ENCODE data around the gene LCN10.
"Not testable (repeated sequence)": the region's sequence is repeated elsewhere in the genome, so short reads cannot be mapped to it uniquely, and the experiment has no call there.

The LCN10 gene

GRCh38 chr9:136769710-136770191 lies 27.0 kb upstream of the LCN10 start:
- DNase-seq: no peak

DNA sequence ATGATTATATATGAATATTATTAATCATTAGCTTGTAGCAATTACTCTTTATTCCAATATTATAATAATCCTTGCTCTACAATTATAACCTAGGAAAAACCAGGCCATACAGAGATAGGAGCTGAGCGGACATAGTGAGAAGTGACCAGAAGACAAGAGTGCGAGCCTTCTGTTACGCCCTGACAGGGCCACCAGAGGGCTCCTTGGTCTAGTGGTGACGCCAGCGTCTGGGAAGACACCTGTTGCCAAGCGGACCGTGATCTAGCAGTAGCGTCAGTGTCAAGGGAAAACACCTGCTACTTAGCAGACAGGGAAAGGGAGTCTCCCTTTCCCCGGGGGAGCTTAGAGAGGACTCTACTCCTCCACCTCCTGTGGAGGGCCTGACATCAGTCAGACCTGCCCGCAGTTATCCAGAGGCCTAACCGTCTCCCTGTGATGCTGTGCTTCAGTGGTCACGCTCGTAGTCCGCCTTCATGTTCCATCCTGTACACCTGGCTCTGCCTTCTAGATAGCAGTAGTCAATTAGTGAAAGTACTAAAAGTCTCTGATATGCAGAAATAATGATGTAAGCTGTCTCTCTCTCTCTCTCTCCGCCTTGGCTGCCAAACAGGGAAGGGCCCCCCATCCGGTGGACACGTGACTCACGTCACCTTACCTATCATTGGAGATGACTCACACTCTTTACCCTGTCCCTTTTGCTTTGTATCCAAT lies 23.8 kb upstream of the LCN10 start:
- not testable (repeated sequence) for DNase-seq

DNA sequence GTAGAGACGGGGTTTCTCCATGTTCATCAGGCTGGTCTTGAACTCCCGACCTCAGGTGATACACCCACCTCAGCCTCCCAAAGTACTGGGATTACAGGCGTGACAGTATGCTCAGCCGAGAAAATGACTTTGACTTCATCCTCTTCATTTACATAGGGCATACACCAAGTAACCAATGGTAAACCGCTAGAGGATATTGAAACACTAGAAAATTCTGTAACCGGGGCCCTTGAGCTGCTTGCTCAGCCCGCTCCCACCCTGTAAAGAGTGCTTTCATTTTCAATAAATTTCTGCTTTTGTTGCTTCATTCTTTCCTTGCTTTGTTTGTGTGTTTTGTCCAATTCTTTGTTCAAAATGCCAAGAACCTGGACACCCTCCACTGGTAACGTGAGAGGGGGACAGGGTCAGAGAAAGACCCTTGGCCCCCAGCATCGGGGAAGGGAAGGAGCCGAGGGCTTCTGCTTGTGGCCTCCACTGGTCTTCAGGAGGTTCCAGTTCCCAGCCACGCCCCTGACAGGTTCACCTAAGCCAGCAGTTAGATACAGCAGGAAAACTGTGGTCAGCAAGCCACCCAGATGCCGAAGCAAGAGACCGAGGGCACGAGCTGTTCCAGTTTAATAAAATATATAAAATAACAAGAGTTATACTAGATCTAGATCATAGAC lies 23.1 kb upstream of the LCN10 start:
- DNase-seq: not testable (repeated sequence)

GRCh38 chr9:136765041-136765440 lies 22.3 kb upstream of the LCN10 start:
- DNase-seq: no peak

GRCh38 chr9:136764301-136764891 lies 21.7 kb upstream of the LCN10 start, which contains the start of gene LCN15:
TSS of gene LCN15 (minus strand) at chr9:136764518. CDS start at chr9:136764488, 30 bp downstream.
- DNase-seq: no peak

- DNase-seq: no peak
Observed at GRCh38 chr9:136763649-136764035, 20.9 kb upstream of the LCN10 start.

DNA sequence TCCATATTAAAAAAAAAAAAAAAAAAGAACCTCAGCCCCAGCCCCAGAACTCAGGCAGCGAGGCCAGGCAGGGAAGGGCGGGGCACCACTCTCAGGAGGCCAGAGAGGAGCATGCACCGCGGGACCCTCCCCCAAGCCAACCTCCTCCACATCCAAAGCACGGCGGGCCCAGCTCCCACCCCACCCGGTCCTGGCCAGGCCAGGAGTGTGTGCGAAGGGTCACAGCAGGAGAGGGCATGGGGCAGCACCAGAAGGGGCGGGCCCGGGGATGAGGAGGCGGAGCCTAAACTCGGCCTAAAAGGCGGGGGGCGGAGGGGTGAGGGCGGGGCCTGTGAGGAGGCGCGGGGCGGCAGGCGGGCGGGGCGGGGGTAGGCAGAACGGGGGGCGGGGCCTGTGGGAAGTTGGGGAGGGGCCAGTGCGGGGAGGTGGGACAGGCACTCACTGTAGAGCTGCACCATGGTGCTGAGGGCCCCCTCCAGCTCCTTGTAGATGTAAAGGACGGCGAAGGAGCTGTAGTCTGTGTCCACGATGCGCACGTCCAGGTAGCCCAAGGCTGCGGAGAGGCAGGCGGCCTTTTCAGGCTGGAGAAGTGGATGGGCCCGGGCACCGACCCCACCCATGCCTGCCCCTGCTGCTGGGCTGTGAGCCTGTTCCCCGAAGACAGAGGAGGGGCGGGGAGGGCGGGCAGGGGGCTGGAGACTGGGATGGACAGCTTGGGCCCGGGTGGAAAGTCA lies 20.3 kb upstream of the LCN10 start:
- no peak for DNase-seq

DNA sequence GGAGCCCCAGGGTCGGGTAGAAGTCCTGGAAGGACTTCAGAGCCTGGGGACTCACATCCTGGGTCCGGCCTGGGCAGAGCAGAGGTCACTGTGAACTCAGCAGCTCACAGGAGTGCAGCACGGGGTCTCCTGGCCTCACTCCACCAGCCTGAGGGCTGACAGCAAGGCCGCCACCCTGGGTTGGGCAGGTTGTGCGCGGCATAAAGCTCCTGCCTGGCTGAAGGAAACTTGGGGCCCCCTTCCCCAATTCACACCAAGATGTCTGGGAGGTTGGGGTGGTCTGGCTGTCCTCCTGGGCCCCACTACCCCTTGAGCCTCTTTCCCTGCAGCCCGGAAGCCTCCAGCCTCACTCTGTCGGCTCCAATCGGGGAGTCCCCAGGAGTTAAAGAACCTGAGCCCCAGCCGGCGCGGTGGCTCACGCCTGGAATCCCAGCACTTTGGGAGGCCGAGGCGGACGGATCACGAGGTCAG lies 19.5 kb upstream of the LCN10 start:
- DNase-seq: no peak

DNA sequence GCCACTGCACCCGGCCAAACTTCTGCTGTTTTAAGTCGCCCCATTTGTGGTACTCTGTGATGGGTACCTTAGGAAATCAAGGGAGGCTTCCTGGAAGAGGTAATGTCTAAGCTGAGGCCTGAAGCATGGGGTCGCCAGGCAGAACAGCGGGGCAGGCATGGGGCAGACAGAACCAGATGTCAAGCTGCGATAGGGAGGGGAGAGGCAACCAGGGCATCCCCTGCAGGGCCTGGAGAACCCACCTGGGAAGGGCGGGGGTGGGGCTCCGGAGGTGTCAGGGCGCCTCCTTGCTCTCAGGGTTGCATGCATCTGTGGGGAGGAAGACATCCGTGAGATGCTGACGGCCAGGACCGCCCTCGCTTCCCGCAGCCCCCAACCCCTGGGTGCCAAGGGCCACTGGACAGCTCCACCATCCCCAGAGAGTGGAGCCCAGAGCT lies 18.8 kb upstream of the LCN10 start:
- DNase-seq: no peak

DNA sequence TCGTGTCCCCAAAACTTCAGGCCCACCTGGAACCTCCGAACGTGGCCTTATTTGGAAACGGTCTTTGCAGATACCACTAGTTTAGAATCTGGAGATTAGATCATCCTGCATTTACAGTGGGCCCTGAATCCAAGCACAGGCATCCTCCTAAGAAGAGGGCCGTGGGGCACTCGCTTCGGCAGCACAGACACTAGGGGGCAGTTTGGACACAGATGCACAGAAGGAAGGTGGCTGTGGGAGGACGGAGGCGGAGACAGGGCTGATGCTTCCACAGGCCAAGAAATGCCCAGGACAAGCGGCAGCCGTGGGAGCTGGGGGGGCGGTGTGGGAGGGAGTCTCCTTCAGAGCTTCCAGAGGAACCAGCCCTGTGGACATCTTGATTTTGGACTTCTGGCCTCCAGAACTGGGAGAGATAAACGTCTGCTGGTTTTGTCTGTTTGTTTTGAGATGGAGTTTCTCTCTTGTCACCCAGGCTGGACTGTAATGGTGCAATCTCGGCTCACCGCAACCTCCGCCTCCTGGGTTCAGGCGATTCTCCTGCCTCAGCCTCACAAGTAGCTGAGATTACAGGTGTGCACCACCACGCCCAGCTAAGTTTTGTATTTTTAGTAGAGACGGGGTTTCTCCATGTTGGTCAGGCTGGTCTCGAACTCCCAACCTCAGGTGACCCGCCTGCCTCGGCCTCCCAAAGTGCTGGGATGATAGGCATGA lies 18.2 kb upstream of the LCN10 start:
- DNase-seq: peak; percentile 12

DNA sequence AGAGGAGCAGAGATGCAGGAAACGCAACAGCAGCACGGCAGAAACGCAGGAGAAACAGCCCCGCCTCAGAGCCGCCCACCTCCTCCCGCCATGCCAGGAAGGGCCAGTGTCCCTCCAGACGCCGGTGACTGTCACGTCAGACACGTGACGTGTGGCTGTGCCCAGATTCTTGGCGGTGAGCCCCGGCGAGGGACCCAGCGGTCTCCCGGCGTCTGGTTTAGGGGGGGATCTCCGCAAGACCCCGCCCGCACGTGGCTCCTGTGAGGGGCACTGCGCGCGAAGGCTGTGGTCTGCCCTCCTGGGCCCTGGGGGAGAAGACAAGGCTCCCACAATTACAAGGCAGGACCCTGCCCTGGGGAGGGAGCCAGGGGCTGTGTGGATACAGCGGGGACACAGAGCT lies 17.7 kb upstream of the LCN10 start:
- DNase-seq: no peak

DNA sequence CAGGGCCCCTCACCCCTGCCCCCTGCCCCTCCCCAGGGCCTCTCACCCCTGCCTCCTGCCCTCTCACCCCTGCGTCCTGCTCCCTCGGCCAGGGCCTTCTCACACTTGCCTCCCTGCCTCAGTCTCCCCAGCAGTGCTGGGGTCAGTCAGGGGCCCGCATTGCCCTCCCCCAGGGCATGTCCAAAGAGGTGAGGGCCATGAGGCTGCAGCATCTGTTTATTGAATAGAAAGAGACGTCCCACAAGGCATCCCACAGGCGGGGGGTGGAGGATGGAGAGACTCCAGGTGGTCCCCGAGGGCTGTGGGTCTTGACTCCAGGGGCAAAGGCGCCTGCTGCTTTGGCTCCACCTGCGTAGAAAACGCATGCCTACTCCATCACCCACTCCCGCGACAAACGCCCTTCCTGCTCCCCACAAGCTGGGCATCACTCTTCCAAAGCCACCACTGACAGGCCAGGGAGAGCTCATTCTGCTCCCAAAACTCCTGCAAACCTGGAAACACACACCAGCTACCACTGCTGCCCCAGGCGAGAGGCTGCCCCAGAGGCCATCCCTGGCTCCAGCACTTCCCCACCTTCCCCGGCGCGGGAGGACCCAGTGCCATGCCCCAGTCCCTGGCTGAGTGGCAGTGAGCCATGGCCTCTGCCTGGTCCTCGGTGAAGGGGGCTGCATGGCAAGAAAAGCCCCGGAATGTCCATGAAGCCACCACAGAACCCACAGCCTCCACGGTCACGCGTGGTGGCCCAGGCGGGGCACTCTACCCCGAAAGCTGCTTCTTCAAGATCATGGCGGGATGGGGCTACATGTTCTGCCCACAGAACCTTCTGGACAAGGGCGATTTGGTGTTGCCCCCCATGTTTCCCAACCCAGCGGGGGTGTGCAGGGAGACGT lies 16.9 kb upstream of the LCN10 start:
- no peak for DNase-seq

DNA sequence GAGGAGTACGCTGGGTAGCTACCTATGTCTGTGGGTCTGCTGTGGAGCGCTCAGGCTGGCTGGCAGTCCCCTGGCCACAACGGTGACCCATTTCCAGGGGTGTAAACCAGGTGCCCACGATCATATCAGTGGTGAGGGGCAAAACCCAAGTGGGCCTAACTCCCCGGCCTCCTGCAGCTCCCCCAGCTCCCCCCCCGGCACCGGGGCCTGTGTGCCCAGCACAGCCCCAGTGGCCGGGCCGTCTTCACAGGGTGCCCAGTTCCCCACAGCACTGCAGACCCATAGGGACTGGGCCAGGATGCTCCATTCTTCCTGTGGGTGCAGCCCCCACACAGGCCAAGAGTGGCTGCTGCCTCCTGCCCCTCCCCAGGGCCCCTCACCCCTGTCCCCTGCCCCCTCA lies 16.3 kb upstream of the LCN10 start:
- DNase-seq: no peak

GRCh38 chr9:136757751-136758140 lies 15.0 kb upstream of the LCN10 start:
- no peak for DNase-seq

GRCh38 chr9:136757328-136757727 lies 14.6 kb upstream of the LCN10 start:
- DNase-seq: no peak

GRCh38 chr9:136756836-136757235 lies 14.1 kb upstream of the LCN10 start:
- no peak for DNase-seq

- DNase-seq: no peak
Observed at GRCh38 chr9:136756134-136756438, 13.3 kb upstream of the LCN10 start.

DNA sequence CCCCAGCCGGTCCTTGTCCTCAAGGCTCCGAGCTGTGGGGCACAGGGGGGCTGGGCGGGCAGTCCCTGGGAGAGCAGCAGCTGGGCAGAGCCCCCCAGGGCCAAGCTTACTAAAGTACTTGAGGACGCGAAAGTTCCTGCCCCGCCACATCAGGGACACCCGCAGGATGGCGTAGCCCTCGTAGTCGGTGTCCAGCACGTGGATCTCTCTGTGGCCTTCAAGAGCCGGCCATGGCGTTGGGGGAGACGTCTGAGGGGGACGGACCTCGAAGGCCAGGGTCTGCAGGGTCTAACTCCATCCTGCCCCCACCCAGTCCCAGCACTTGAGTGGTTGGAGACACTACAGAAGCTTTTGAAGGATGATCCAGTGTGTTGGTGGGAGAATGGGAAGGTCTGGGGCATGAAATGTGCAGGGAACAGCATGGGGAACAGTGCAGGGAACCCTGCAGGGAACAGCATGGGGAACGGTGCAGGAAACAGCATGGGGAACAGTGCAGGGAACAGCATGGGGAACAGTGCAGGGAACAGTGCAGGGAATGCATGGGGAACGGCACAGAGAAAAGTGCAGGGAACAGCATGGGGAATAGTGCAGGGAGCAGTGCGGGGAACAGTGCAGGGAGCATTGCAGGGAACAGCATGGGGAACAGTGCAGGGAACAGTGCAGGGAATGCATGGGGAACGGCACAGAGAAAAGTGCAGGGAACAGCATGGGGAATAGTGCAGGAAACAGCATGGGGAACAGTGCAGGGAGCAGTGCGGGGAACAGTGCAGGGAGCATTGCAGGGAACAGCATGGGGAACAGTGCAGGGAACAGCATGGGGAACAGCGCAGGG lies 12.8 kb upstream of the LCN10 start:
- not testable (repeated sequence) for DNase-seq

DNA sequence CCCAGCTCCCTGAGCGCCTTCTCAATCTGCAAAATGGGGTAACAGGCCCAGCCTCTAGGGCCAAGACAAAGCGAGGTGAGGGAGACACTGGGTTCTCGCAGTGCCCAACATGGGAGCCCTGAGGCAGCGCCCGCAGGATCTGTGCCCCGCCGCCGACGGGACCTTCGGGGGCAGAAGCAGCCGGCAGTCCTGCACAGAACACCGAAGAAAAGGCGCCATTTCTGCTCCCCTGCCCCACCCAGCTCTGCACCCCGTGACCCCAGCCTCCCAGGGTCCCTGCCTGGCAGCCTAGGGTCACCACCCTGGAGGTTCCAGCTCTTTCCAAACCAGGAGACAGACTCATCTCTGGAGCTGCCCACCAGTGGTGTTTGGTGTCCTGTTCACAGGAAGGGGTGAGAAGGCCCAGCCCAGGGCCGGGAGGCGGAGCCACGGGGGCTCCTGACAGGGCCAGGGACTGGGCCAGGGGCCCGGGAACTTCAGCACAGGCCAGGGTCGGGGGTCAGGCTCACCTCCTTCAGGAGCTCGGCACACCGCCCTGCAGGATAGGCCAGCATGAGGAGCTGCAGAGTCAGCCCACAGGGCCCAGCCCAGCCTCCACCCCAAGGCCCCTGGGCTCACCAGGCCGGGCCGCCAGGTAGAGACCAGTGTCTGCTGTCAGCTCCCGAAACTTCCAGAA lies 12.0 kb upstream of the LCN10 start:
- DNase-seq: no peak

GRCh38 chr9:136754059-136754572 lies 11.4 kb upstream of the LCN10 start:
- no peak for DNase-seq

All from NCI-H2227 treated with DMSO at 0.1 percent for 48 hours (cell line).